ENCODE measurements around the gene ABTB2.

DNA sequence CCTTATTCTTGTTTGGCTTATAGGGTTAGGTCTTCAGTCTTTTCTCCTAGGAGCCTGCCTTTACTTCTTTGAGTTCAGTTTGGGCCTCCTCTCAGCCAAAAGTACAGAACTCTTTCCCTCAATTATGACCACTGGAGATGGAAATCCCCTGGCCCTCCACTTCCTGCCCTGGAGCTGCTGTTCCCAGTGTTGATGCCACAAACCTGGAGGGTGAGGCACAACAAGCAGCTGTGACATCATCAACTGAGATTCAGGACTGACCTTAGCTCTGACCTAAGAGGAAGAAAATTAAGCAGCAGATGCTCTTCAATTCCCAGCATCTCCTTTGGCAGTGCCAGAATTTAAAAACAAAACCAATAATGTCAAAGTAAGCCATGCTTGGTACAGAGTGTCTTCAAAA lies 3.0 kb downstream of the ABTB2 start:
- TF ChIP-seq PPARA (CRISPR knock-in tag; IDR thresholded peaks at IDR 0.05; ENCODE audit: borderline replicate concordance) (no peak), GLIS3 (CRISPR knock-in tag; IDR thresholded peaks at IDR 0.05) (no peak), ZFP30 (CRISPR knock-in tag; IDR thresholded peaks at IDR 0.05) (no peak), RARB (CRISPR knock-in tag; IDR thresholded peaks at IDR 0.05) (no peak), ZNF565 (CRISPR knock-in tag; conservative IDR thresholded peaks at IDR 0.05; ENCODE audit: low read depth) (no peak), ISL1 (CRISPR knock-in tag; IDR thresholded peaks at IDR 0.05) (no peak), ESRRG (CRISPR knock-in tag; IDR thresholded peaks at IDR 0.05) (no peak), SNAI2 (CRISPR knock-in tag; IDR thresholded peaks at IDR 0.05) (no peak), TCF4 (CRISPR knock-in tag; IDR thresholded peaks at IDR 0.05; ENCODE audit: borderline replicate concordance) (no peak)
- TF ChIP-seq, protein P1, sequence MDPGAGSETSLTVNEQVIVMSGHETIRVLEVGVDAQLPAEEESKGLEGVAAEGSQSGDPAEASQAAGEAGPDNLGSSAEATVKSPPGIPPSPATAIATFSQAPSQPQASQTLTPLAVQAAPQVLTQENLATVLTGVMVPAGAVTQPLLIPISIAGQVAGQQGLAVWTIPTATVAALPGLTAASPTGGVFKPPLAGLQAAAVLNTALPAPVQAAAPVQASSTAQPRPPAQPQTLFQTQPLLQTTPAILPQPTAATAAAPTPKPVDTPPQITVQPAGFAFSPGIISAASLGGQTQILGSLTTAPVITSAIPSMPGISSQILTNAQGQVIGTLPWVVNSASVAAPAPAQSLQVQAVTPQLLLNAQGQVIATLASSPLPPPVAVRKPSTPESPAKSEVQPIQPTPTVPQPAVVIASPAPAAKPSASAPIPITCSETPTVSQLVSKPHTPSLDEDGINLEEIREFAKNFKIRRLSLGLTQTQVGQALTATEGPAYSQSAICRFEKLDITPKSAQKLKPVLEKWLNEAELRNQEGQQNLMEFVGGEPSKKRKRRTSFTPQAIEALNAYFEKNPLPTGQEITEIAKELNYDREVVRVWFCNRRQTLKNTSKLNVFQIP (CRISPR knock-in tag; IDR thresholded peaks at IDR 0.05; ENCODE audit: borderline replicate concordance, low read depth): no peak
- TF ChIP-seq, protein P2, sequence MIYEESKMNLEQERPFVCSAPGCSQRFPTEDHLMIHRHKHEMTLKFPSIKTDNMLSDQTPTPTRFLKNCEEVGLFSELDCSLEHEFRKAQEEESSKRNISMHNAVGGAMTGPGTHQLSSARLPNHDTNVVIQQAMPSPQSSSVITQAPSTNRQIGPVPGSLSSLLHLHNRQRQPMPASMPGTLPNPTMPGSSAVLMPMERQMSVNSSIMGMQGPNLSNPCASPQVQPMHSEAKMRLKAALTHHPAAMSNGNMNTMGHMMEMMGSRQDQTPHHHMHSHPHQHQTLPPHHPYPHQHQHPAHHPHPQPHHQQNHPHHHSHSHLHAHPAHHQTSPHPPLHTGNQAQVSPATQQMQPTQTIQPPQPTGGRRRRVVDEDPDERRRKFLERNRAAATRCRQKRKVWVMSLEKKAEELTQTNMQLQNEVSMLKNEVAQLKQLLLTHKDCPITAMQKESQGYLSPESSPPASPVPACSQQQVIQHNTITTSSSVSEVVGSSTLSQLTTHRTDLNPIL (CRISPR knock-in tag; IDR thresholded peaks at IDR 0.05; ENCODE audit: low read depth): no peak

Measured in SK-N-SH treated with all-trans-retinoic acid at 6 μM for 48 hours (cell line).